HG03558 (cell line): ENCODE measurements around the gene SPINK13.
"Not testable (repeated sequence)": the region's sequence is repeated elsewhere in the genome, so short reads cannot be mapped to it uniquely, and the experiment has no call there.

Source experiments
- ATAC-seq: cut with Tn5 transposase; IDR thresholded peaks from one replicate; pipeline ENCODE4 v1.9.1; 2021; ENCODE audit warnings: moderate number of reproducible peaks; ENCODE audit not compliant: unreplicated experiment; ENCODE audit errors: extremely low read depth

Gene SPINK13

DNA sequence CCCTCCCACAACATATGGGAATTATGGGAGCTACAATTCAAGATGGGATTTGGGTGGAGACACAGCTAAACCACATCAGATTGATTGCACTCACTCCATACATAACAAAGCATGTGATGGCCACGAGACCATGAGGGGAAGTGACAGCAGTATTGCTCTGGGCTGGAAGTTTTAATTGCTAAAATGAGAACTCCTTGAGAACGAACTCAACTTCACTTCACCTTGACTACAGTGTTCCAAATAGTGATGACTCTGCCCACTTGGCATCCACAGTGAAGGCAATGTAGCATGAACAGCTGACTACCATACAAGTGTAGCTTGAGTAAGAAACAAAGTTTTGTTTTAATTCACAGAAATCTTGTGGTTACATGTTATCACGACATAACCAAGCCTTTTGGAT, 42.9 kb downstream of the SPINK13 start:
- no peak for ATAC-seq

DNA sequence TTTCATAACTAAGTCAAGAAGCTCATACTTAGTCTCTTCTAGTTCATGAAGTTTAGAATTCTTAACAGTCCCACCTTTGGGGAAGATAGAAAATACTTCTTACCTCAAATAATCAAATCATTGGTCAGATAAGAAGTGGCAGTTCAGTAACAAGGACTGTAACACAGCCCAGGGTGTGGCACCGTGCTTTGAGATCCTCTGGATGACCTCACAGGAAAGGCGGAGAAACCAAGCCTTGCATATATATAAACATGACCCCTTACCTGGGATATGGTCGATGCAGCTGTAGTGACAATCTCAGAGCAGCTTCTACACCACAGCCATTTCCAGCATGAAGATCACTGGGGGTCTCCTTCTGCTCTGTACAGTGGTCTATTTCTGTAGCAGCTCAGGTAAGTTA, 43.6 kb downstream of the SPINK13 start, which contains the start of gene SPINK7:
TSS of gene SPINK7 (plus strand) at position 271 of the 400 bp plus-strand sequence. CDS start at position 332, 61 bp downstream.
- ATAC-seq, result no peak

DNA sequence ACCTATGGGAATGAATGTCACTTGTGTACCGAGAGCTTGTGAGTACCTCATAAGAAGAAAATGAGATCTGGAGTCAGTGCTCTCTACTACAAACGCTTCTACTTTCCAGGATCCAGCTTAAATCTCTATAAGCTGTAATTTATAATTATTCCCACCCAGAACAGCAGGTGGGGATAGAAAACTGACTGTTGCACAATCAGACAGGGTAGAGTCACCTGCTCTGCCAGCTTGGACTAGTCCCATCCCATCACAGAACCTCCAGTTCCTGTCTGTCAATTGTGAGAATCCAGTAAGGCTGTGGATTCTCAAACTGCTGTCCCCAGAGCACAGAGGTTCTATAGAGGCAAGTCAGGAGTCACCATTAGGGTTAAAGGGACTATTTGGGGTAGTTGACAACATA, 45.6 kb downstream of the SPINK13 start:
- ATAC-seq, result no peak

DNA sequence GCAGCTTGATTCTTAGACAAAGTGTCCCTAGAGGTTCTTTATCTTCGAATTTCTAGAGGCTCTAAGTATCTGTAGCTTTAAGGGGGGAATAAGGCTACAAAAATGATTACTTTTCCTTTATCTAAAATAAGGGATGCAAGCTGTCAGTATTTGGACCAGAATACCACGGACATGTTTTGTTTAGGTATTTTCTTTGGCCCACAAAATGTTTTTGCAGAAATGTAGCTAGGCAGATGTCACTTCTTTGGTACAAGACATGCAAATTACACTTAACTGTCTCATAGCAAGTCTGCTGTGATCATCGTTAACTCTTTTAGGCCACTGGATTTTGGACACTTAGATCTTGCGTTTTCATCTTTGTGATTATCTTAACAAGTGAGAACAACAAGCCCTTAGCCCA, 46.1 kb downstream of the SPINK13 start:
- ATAC-seq, result no peak

DNA sequence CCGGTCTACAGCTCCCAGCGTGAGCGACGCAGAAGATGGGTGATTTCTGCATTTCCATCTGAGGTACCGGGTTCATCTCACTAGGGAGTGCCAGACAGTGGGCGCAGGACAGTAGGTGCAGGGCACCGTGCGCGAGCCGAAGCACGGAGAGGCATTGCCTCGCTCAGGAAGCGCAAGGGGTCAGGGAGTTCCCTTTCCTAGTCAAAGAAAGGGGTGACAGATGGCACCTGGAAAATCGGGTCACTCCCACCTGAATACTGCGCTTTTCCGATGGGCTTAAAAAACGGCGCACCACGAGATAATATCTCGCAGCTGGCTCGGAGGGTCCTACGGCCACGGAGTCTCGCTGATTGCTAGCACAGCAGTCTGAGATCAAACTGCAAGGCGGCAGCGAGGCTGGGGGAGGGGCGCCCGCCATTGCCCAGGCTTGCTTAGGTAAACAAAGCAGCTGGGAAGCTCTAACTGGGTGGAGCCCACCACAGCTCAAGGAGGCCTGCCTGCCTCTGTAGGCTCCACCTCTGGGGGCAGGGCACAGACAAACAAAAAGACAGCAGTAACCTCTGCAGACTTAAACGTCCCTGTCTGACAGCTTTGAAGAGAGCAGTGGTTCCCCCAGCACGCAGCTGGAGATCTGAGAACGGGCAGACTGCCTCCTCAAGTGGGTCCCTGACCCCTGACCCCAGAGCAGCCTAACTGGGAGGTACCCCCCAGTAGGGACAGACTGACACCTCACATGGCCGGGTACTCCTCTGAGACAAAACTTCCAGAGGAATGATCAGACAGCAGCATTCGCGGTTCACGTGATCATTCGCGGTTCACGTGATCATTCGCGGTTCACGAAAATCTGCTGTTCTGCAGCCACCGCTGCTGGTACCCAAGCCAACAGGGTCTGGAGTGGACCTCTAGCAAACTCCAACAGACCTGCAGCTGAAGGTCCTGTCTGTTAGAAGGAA, 51.7 kb downstream of the SPINK13 start:
- ATAC-seq, result not testable (repeated sequence)

DNA sequence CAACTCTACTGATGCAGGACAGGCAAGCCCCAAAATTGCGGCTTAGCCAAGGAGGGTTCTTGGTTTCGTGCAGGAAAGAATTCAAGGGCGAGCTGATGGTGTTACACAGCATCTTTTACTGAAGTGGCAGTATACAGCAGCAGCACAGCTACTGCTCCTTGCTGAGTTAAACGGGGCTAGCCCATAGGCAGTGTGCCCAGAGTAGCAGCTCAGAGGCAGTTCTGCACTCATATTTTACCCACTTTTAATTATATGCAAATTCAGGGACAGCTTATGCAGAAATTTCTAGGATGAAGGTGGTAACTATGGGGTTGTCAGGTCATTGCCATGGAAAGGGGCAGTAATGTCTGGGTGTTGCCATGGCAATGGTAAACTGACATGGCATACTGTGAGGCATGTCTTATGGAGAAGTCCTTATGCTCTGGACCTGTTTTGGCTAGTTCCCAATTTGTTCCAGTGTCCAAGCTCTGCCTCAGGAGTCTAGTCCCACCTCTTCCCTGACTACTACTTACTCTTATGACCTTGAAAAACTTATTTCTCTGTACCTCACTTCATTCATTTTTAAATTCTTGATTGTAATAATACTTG, 64.8 kb downstream of the SPINK13 start:
- ATAC-seq, result no peak

DNA sequence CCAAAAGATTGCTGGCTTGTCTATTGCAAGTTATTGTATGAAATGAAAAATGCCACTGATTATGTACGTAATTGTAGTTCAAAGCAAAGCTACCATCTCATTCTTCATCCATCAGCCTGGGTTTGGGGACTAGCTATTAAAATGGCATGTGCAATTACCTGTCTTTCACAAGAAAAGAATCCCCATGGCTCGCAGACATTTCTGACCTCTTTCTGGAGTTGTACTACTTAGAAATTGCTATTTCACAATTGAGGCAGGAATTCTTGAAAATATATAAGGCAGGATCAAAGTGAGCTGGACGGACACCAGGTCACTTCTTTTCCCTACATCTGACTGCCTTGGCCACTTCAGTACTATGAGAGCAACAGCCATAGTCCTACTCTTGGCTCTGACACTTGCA, 66.7 kb downstream of the SPINK13 start, which contains the start of gene SPINK9:
TSS of gene SPINK9 (plus strand) at position 301 of the 400 bp plus-strand sequence. CDS start at position 356, 55 bp downstream.
- ATAC-seq, result no peak
